Fibroblast of villous mesenchyme (primary cell): Measurements from ENCODE around the gene SLC25A17. TPM values are rescaled to one million over a fixed set of nuclear protein-coding genes. Genes with fewer than 3 reads are reported as not detected.
A peak's percentile ranks its signal among the peaks of the same experiment; 100 is the strongest.
"Not testable (repeated sequence)": the region's sequence is repeated elsewhere in the genome, so short reads cannot be mapped to it uniquely, and the experiment has no call there.

Source experiments
- DNase-seq: peaks from one replicate; pipeline ENCODE4 v3.0.0-alpha.2; 2010; ENCODE audit warnings: low read depth
- H3K4me3 ChIP-seq: 2 replicates; pipeline ENCODE4 v1.5.1; 2011; ENCODE audit warnings: low read depth, mild to moderate bottlenecking, low read length
- CTCF ChIP-seq: IDR thresholded peaks from 2 replicates; pipeline ENCODE4 v1.5.1; 2012; ENCODE audit warnings: low read depth, mild to moderate bottlenecking, low read length; ENCODE audit not compliant: insufficient read depth
- total RNA-seq: library from RNA; depleted of rRNA; stranded (reverse); fragments of >200 nt; gene quantifications from 2 replicates; pipeline ENCODE4 v1.2.3, GENCODE V29; 2012

Gene SLC25A17
- total RNA-seq, 1 donor: 23.7 TPM

- peak; percentile 97 for DNase-seq
- TF ChIP-seq CTCF: peak; percentile 31
- peak within 1 kb of the TSS; percentile 99 for H3K4me3 ChIP-seq
Measured at GRCh38 chr22:40856513-40857308, 37.6 kb upstream of the SLC25A17 start, which contains the start of the genes ST13 and XPNPEP3. TSS of gene ST13 (minus strand) at chr22:40856639. CDS start at chr22:40856540, 99 bp downstream. TSS of gene XPNPEP3 (plus strand) at chr22:40857148. CDS start at chr22:40857182, 34 bp downstream.

- no peak for TF ChIP-seq CTCF
- DNase-seq: peak; percentile 44
- peak overlapping the region; percentile 99 for H3K4me3 ChIP-seq
Measured at GRCh38 chr22:40855979-40856512, 36.9 kb upstream of the SLC25A17 start.

GRCh38 chr22:40855071-40855978 lies 36.2 kb upstream of the SLC25A17 start:
- peak; percentile 64 for DNase-seq
- no peak for TF ChIP-seq CTCF
- peak overlapping the region; percentile 99 for H3K4me3 ChIP-seq

GRCh38 chr22:40853961-40854360 lies 34.8 kb upstream of the SLC25A17 start:
- no peak for TF ChIP-seq CTCF
- peak; percentile 57 for DNase-seq
- peak overlapping the region; percentile 99 for H3K4me3 ChIP-seq

GRCh38 chr22:40853333-40853732 lies 34.2 kb upstream of the SLC25A17 start:
- DNase-seq: peak; percentile 4
- no peak for TF ChIP-seq CTCF
- peak overlapping the region; percentile 3 for H3K4me3 ChIP-seq

GRCh38 chr22:40845816-40846215 lies 26.7 kb upstream of the SLC25A17 start:
- H3K4me3 ChIP-seq, DNase-seq: not testable (repeated sequence)

GRCh38 chr22:40844951-40845350 lies 25.8 kb upstream of the SLC25A17 start:
- no peak for TF ChIP-seq CTCF
- H3K4me3 ChIP-seq: no peak overlapping the region
- no peak for DNase-seq
